IPS-15b (cell line): ENCODE measurements around the gene ACTC1.

Source experiments
- H3K27me3 ChIP-seq: one replicate; pipeline ENCODE4 v1.6.1; 2013; ENCODE audit warnings: low read length; ENCODE audit not compliant: control insufficient read depth, insufficient read depth
- H3K36me3 ChIP-seq: one replicate; pipeline ENCODE4 v1.6.1; 2013; ENCODE audit warnings: low read length; ENCODE audit not compliant: control insufficient read depth, insufficient read depth
- H3K4me1 ChIP-seq: one replicate; pipeline ENCODE4 v1.6.1; 2013; ENCODE audit warnings: mild to moderate bottlenecking, low read length; ENCODE audit not compliant: control insufficient read depth, insufficient read depth
- H3K4me3 ChIP-seq: one replicate; pipeline ENCODE4 v1.5.1; 2013; ENCODE audit warnings: low read depth, low read length
- H3K9ac ChIP-seq: one replicate; pipeline ENCODE4 v1.6.1; 2013; ENCODE audit warnings: low read depth, mild to moderate bottlenecking, low read length
- H3K9me3 ChIP-seq: one replicate; pipeline ENCODE4 v1.6.1; 2013; ENCODE audit warnings: mild to moderate bottlenecking, low read length; ENCODE audit not compliant: control insufficient read depth, insufficient read depth

ACTC1 gene

DNA sequence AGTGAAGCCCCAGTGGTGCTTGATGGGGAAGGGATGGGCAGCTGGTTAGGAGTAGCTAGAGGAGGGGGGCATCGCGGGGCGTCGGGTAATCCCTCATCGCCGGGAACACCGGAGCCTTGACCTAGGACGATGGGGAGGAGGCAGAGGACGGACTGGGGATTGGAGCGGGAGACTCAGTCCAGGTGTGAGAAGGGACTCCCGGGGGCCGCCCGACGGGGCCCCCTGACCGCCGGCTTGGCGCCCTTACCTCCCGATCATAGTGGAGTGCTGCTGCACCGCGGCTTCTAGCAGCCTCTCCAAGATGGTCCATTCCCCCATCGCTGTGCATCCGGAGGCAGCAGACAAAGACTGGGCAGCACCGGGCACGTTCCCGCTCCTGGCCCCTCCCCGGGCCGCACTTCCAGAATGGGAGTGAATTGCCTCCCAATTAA lies 41.2 kb downstream of the ACTC1 start:
- H3K4me3 ChIP-seq, result peak overlapping the region; percentile 66
- H3K27me3 ChIP-seq, result peaks cover 65% of the 10 kb centered on the region
- H3K4me1 ChIP-seq, result peaks cover 5% of the 10 kb centered on the region
- H3K9ac ChIP-seq, result no peak overlapping the region
- no peaks in the 10 kb centered on the region for H3K9me3 ChIP-seq
- no peaks in the 10 kb centered on the region for H3K36me3 ChIP-seq

DNA sequence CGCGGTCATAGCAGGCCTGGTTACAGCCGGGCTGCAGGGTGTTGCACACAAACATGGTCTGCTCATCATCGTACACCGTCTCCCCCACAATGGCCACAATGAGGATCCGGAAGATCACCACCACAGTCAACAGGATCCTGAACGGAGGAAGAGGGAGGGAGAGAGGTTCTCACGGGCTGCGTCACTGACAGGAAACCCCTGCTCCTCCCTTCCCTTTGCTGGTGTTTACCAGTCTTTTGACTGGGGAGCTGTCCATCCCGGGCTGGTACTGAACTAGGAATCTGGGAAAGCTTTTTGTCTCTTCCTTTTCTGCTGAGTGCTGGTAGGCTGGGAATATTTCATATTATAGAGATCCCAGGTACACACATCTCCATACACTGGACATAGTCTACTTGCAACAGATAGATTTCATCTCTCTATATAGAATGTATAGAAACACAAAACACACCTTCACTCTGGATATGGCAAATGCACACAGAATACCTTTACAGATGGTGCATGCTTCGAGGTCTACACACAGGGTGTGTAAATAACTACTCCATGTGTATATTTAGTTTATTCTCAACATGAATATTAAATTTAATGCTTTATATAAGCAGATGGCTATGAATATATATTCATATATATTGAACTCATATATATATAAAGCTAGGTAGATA lies 42.0 kb downstream of the ACTC1 start:
- no peaks in the 10 kb centered on the region for H3K9me3 ChIP-seq
- H3K4me3 ChIP-seq, result peak overlapping the region; percentile 42
- peaks cover 66% of the 10 kb centered on the region for H3K27me3 ChIP-seq
- no peaks in the 10 kb centered on the region for H3K36me3 ChIP-seq
- peaks cover 5% of the 10 kb centered on the region for H3K4me1 ChIP-seq
- H3K9ac ChIP-seq, result no peak overlapping the region

GRCh38 chr15:34749691-34750090 lies 45.7 kb downstream of the ACTC1 start:
- Histone ChIP-seq H3K9ac (no peak overlapping the region), H3K36me3 (no peaks in the 10 kb centered on the region), H3K4me3 (no peak overlapping the region), H3K4me1 (peaks cover 2% of the 10 kb centered on the region), H3K27me3 (peaks cover 29% of the 10 kb centered on the region), H3K9me3 (no peaks in the 10 kb centered on the region)
